Aorta (tissue), 5 donors: ENCODE data around the gene WARS2. TPM values are rescaled to one million over a fixed set of nuclear protein-coding genes. Genes with fewer than 3 reads are reported as not detected.
"Not testable (repeated sequence)": the region's sequence is repeated elsewhere in the genome, so short reads cannot be mapped to it uniquely, and the experiment has no call there.

Experiments used
- ATAC-seq: fragments of 200-7000 bp; cut with Tn5 transposase; one replicate; pipeline ENCODE4 v1.9.1; 2022; ENCODE audit warnings: moderate library complexity; ENCODE audit not compliant: low FRiP score
- DNase-seq, 2 donors: peaks; one replicate each; pipeline ENCODE4 v3.0.0-alpha.2; 2020
- H3K27ac ChIP-seq, 2 donors: one replicate each; pipeline ENCODE4 v1.5.1; 2013; ENCODE audit warnings: low read length in 2 of 2, mild to moderate bottlenecking in 2 of 2, moderate library complexity in 2 of 2, control low read depth in 1 of 2, inconsistent platforms in 1 of 2, low read depth in 1 of 2
- H3K27me3 ChIP-seq, 2 donors: one replicate each; pipeline ENCODE4 v1.6.1; 2013; ENCODE audit warnings: control low read depth in 1 of 2, low read length in 1 of 2, mild to moderate bottlenecking in 1 of 2, moderate library complexity in 1 of 2; ENCODE audit not compliant: insufficient read depth in 2 of 2, control insufficient read depth in 1 of 2
- H3K36me3 ChIP-seq, 2 donors: one replicate each; pipeline ENCODE4 v1.6.1; 2013; ENCODE audit warnings: control low read depth in 1 of 2, low read length in 1 of 2, mild to moderate bottlenecking in 1 of 2; ENCODE audit not compliant: insufficient read depth in 2 of 2, control insufficient read depth in 1 of 2
- H3K4me1 ChIP-seq, 2 donors: one replicate each; pipeline ENCODE4 v1.6.1; 2013; ENCODE audit warnings: low read length in 2 of 2, control low read depth in 1 of 2, mild to moderate bottlenecking in 1 of 2, moderate library complexity in 1 of 2; ENCODE audit not compliant: insufficient read depth in 2 of 2, control insufficient read depth in 1 of 2
- H3K4me3 ChIP-seq, 2 donors: one replicate each; pipeline ENCODE4 v1.5.1; 2013; ENCODE audit warnings: low read length in 2 of 2, control low read depth in 1 of 2, mild to moderate bottlenecking in 1 of 2
- H3K9me3 ChIP-seq: one replicate; pipeline ENCODE4 v1.6.1; 2013; ENCODE audit warnings: mild to moderate bottlenecking, low read length; ENCODE audit not compliant: control insufficient read depth
- WGBS, 2 donors: extraction: QIAGEN DNeasy Blood & Tissue Kit; methylation state at CpG; one replicate each; pipeline ENCODE4 v1.1.7; 2013; 5-methylcytosine and 5-hydroxymethylcytosine counted together
- intact Hi-C, 2 donors: fragments of 100-400 bp; cut with DNase I; formaldehyde crosslinking; loops; one replicate each; pipeline versions ENCODE4 v1.14.2 to v1.15.0; 2022
- polyA plus RNA-seq, 2 donors: library from polyadenylated mRNA; stranded (reverse); fragments of 200-250 nt; gene quantifications; one replicate each; pipeline ENCODE4 v1.2.3, GENCODE V29; 2013
- total RNA-seq, 2 donors: library from RNA; stranded (reverse); fragmentation: NEBNext Ultra II Directional; extraction: Animal tissue kit (Norgen Biotek cat#: 25700); gene quantifications; one replicate each; pipeline ENCODE4 v1.2.1, GENCODE V29; 2021
- donor health status: healthy with polysubstance abuse.
- donor health status: Bipolar disorder and iron deficiency.
- donor health status: DM: no; HTN: no; CAD: no.
- donor health status: DM: no; HTN: no; CAD: no.
- donor health status: DM: yes; HTN: yes; CAD: no.

Gene WARS2
- total and polyA plus RNA-seq, 4 donors, result 6.6 to 11.5 (median 8.7) TPM

GRCh38 chr1:119171381-119172010, 31.0 kb upstream of the WARS2 start:
- H3K4me1 ChIP-seq, H3K27me3 ChIP-seq, H3K4me3 ChIP-seq, ATAC-seq, H3K27ac ChIP-seq, H3K9me3 ChIP-seq, H3K36me3 ChIP-seq, DNase-seq, intact Hi-C loops: not testable (repeated sequence)
- WGBS, 2 donors, result 95% methylated on average over 29 to 34 of the region's 34 CpGs

GRCh38 chr1:119163396-119163795, 22.9 kb upstream of the WARS2 start:
- Histone ChIP-seq H3K9me3 (no peaks in the 10 kb centered on the region), H3K4me1 (no peaks in the 10 kb centered on the region), H3K36me3 (no peaks in the 10 kb centered on the region), H3K27ac (no peak overlapping the region), H3K4me3 (no peak overlapping the region), H3K27me3 (no peaks in the 10 kb centered on the region)
- no peak for DNase-seq
- 74 to 84% methylated on average over 2 of the region's 2 CpGs for WGBS, 2 donors
- no peak for ATAC-seq
- intact Hi-C loops, result no loop called here

GRCh38 chr1:119160866-119161265, 20.4 kb upstream of the WARS2 start:
- Histone ChIP-seq H3K4me3 (no peak overlapping the region), H3K36me3 (peaks cover 2 to 4% of the 10 kb centered on the region in 2 donors), H3K27ac (no peak overlapping the region), H3K27me3 (no peaks in the 10 kb centered on the region), H3K4me1 (no peaks in the 10 kb centered on the region), H3K9me3 (no peaks in the 10 kb centered on the region)
- 15 to 21% methylated on average over 4 of the region's 4 CpGs for WGBS, 2 donors
- intact Hi-C loops, result no loop called here
- DNase-seq (no peak), ATAC-seq (no peak)

- Histone ChIP-seq H3K27me3 (no peaks in the 10 kb centered on the region), H3K9me3 (no peaks in the 10 kb centered on the region), H3K4me3 (no peak overlapping the region), H3K4me1 (no peaks in the 10 kb centered on the region), H3K36me3 (peaks cover 2 to 4% of the 10 kb centered on the region in 2 donors), H3K27ac (no peak overlapping the region)
- WGBS, 2 donors, result 75 to 85% methylated on average over 2 of the region's 2 CpGs
- ATAC-seq, result no peak
- no peak for DNase-seq
- intact Hi-C loops, result no loop called here
These were observed 20.0 kb upstream of the WARS2 start for GRCh38 chr1:119160409-119160808.

- H3K27me3 ChIP-seq, result no peaks in the 10 kb centered on the region
- H3K4me1 ChIP-seq, result no peaks in the 10 kb centered on the region
- H3K9me3 ChIP-seq, result no peaks in the 10 kb centered on the region
- 80 to 83% methylated on average over 2 of the region's 2 CpGs for WGBS, 2 donors
- intact Hi-C loops, result no loop called here
- DNase-seq (no peak), ATAC-seq (no peak)
- no peak overlapping the region for H3K27ac ChIP-seq
- no peak overlapping the region for H3K4me3 ChIP-seq
- peaks cover 2 to 4% of the 10 kb centered on the region in 2 donors for H3K36me3 ChIP-seq
These were observed 19.5 kb upstream of the WARS2 start for GRCh38 chr1:119159966-119160365.

GRCh38 chr1:119159111-119159510, 18.7 kb upstream of the WARS2 start:
- Histone ChIP-seq H3K9me3 (no peaks in the 10 kb centered on the region), H3K4me1 (no peaks in the 10 kb centered on the region), H3K27me3 (no peaks in the 10 kb centered on the region), H3K27ac (no peak overlapping the region), H3K4me3 (no peak overlapping the region), H3K36me3 (peaks cover 2 to 4% of the 10 kb centered on the region in 2 donors)
- WGBS, 2 donors, result 81 to 84% methylated on average over 2 of the region's 2 CpGs
- ATAC-seq (peak; percentile 26), DNase-seq (no peak)
- intact Hi-C loops, result no loop called here

GRCh38 chr1:119156761-119157160, 16.3 kb upstream of the WARS2 start:
- H3K9me3 ChIP-seq, H3K4me1 ChIP-seq, DNase-seq, H3K27me3 ChIP-seq, H3K4me3 ChIP-seq, intact Hi-C loops, H3K27ac ChIP-seq, ATAC-seq, H3K36me3 ChIP-seq: not testable (repeated sequence)
- 95 to 97% methylated on average over 6 of the region's 6 CpGs for WGBS, 2 donors

GRCh38 chr1:119155069-119155468, 14.6 kb upstream of the WARS2 start:
- H3K27ac ChIP-seq, H3K36me3 ChIP-seq, ATAC-seq, H3K27me3 ChIP-seq, intact Hi-C loops, H3K4me3 ChIP-seq, DNase-seq, H3K9me3 ChIP-seq, H3K4me1 ChIP-seq: not testable (repeated sequence)
- WGBS, 2 donors, result 94 to 96% methylated on average over 4 of the region's 4 CpGs

- Histone ChIP-seq H3K4me3 (no peak overlapping the region), H3K9me3 (no peaks in the 10 kb centered on the region), H3K27ac (no peak overlapping the region), H3K27me3 (no peaks in the 10 kb centered on the region), H3K4me1 (no peaks in the 10 kb centered on the region), H3K36me3 (no peaks in the 10 kb centered on the region)
- 96 to 98% methylated on average over 1 of the region's 1 CpG for WGBS, 2 donors
- ATAC-seq (no peak), DNase-seq (no peak)
- intact Hi-C loops, result no loop called here
These were observed 9.7 kb upstream of the WARS2 start for GRCh38 chr1:119150150-119150549.
